Eye (tissue), 1 donor: ENCODE results near the gene KRTAP5-1.
A peak's percentile ranks its signal among the peaks of the same experiment; 100 is the strongest.

Experiments used
- DNase-seq: peaks from one replicate; pipeline ENCODE4 v3.0.0-alpha.2; 2015

KRTAP5-1 gene

GRCh38 chr11:1558775-1559110 is 26.3 kb downstream of the KRTAP5-1 start:
- DNase-seq: no peak

- DNase-seq: no peak
Measured at GRCh38 chr11:1557904-1558774, 26.9 kb downstream of the KRTAP5-1 start.

- no peak for DNase-seq
Measured at GRCh38 chr11:1557051-1557884, 27.8 kb downstream of the KRTAP5-1 start.

- no peak for DNase-seq
Measured at GRCh38 chr11:1556278-1556902, 28.7 kb downstream of the KRTAP5-1 start.

- DNase-seq: no peak
Measured at GRCh38 chr11:1555713-1556153, 29.4 kb downstream of the KRTAP5-1 start.

- DNase-seq: no peak
Measured at GRCh38 chr11:1554981-1555712, 29.9 kb downstream of the KRTAP5-1 start.

GRCh38 chr11:1553808-1554594 is 31.1 kb downstream of the KRTAP5-1 start:
- DNase-seq: no peak

- DNase-seq: no peak
Measured at GRCh38 chr11:1549338-1550330, 35.4 kb downstream of the KRTAP5-1 start.

- peak; percentile 75 for DNase-seq
Measured at GRCh38 chr11:1548221-1549070, 36.6 kb downstream of the KRTAP5-1 start.

GRCh38 chr11:1547467-1548098 is 37.5 kb downstream of the KRTAP5-1 start:
- no peak for DNase-seq

GRCh38 chr11:1546536-1547466 is 38.3 kb downstream of the KRTAP5-1 start:
- DNase-seq: peak; percentile 84

GRCh38 chr11:1546077-1546535 is 39.0 kb downstream of the KRTAP5-1 start:
- no peak for DNase-seq

GRCh38 chr11:1545432-1545831 is 39.7 kb downstream of the KRTAP5-1 start:
- DNase-seq: no peak

- DNase-seq: no peak
Measured at GRCh38 chr11:1544536-1544935, 40.5 kb downstream of the KRTAP5-1 start.

- no peak for DNase-seq
Measured at GRCh38 chr11:1543606-1544263, 41.3 kb downstream of the KRTAP5-1 start.

GRCh38 chr11:1542267-1542666 is 42.8 kb downstream of the KRTAP5-1 start:
- DNase-seq: no peak
